8988T (cell line): ENCODE data around the gene STEAP1B.

Experiments
- DNase-seq: peaks from one replicate; pipeline ENCODE4 v3.0.0; 2011

STEAP1B gene

DNA sequence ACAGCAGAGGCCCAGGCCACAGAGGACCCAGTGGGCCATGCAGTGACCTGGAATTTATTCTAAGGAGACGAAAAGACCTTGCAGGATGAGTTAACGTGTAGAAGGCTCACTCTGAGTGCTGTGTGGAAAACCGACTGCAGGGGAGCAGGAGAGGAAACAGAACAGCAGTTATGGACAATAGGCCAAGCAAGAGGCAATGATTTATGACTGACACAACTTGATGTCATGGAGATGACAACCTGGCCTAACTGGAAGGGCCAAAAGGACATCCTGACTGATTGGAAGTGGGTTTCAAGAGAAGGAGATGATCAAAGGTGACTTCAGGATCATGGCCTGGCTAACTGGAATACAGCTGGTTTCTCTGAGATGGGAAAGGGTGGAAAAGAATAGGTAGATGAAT, 72.9 kb downstream of the STEAP1B start:
- DNase-seq: no peak

DNA sequence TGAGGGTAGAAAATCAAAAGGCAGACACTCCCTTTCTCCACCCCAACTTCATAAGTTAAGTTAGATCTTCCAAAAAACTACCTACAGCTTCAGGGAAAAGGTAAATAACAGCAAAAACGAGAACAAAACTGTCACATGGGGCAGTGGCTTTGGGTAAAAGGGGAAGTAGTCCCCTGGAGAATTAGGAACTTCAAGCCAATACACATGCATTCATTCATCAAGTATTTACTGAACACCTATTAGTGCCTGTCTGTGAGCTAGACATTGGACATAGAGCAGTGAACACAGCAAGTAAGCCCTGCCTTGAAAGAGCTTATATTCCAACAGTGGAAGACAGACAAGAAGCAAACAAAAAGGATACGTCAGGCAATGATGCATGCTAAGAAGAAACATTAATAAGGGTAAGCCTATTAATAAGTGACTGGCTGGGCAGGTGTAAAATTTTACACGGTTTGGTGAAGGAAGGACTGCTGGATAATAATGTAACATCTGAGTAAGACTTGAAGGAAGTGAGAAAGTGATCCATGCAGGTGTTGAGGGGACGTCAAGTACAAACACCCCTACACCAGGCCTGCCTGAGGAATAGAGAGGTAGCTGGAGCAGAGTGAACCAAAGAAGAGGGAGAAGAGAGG, 73.4 kb downstream of the STEAP1B start:
- DNase-seq: no peak

DNA sequence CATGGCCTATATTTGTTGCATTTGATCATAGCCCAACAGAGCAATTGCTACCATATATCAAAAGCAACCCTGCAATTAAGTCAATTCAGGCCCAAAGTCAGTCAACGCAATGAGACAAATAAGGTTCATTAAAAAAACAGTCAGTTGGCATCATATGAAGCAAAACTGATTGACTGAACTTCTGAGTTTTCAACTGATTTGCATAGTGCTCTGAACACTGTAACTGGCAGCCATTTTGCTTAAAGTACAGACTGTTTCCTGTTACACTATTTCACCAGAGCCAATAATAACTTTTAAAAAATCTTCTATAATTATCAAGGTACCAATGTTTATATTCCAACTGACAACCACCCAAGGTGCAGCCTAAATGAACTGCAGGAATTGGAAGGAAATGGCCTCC, 74.6 kb downstream of the STEAP1B start:
- DNase-seq: no peak

DNA sequence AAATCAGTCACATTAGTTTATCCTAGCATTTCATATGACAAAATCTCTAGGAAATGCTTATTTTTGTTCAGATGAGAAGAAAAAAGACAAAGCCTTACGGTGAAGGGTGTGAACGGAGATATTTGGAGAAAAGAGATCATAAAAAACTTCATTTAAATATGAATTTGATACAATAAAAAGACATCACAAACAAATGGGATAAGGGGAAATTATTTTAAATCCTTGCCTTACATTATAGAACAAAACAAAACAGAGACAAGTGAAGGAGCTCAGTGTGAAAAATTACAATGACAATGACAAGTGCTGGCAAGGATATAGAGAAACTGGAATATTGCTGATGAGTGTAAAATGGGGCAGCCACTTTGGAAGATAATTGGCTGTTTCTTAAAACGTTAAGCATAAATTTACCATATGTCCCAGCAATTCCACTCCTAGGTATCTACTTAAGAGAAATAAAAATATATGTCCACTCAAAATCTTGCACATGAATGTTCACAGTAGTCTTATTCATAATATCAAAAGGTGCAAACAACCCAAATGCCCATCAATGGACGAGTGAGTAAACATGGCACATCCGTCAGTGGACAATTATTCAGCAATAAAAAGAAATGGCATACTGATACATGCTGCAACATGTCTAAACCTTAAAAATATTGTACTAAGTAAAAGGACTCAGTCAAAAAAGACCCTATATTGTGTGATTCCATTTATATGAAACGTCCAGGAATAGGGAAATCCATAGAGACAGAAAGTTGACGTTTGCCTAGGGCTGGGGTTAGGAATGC, 77.0 kb downstream of the STEAP1B start:
- DNase-seq: no peak

DNA sequence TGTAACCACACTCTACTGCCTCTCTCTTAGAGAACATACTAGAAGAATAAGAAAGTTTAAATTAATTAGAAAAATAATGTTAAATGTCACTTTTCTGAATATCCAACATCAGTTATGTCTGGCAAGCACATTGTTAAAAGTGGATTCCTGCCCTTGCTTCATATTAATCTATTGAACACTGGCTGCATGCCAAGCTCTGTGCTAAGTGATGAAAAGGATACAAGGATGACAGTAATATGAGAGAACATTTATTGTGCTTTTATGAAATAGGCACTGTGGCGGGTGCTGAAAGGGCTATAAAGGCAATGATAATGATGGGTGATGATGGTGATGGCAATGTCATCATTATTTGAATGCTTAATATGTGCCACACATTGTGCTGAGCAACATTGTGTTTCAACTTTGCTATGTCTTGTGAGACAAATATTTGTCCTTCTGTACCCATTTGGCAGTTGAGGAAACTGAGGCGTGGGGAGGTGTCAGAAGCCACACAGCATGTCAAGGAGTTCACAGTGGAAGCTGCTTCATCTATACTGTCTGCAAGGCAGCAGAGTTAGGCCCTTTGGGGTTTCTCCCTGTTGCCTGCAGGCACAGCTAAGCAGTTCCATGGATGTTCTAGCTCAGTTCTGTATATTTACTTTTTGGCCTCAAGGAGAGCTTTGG, 78.9 kb downstream of the STEAP1B start:
- no peak for DNase-seq

DNA sequence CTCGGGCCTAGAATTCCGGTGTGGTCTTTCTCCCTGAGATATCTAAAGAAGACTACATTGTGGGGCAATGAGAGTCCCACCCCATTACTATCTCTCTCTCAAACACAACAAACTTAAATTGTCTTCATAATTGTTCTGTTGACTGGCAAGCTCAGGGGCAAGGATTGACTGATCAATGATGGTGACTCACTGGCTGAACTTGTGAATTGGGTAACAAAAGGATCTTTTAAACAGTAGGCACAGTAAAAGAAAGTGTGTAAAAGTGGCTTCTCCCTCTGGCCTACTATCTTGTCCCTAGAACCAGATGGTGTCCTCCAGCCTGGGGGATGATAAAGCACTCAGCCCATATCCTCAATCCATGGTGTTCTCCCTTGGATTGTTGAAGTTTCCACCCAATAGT, 80.0 kb downstream of the STEAP1B start:
- DNase-seq: no peak

DNA sequence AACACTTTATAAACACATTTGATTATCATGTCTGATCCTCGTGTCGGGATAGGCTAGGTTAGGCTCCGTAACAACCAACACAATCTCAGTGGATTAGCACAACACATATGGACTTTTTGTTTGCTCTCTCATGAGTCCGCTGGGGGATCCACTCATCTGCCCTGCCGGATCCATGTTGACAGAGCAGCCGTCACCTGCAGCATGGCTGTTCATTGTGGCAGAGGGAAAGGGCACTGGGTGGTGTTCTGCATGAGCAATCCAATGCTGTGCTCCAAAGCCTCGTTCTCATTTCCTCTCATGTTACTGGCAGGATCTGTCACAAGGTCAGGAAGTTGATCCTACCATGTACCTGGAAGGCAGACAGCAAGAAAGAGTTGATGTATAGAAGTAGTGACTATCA, 80.5 kb downstream of the STEAP1B start:
- DNase-seq: no peak

DNA sequence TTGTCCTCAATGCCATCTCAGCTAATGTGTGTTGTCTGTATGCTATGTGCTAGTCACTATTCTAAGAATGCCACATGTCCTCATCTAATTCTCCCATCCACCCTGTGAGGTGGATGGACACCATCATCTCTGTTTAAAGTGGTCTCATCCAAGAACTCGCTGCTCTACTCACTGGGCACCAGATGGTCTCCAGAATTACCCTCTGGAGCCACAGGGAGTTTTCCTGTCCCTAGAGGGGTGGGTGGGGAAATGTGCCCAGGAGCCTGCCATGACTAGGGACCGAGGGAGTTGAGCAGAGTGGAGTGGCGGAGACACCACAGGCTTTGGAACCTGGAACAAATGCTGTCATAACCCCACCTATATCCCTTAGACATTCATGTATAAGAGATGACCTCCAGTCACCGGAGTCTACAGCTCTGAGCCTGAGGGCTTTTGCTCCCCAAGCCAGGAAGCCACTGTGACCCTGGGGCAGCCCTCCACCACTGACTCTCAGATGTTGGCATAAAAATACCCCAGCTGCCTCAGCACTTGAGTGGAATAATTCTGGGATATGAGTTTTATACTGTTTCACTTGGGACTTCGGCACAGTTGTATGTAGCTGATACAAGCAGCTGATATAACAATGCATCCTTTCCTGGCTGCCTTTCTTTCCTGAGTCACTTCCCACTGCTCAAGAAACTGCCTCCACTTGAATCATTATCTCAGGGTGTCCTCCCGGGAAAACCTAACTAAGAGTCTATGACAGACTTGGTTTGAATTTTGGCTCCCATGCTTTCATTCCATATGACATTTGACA, 81.5 kb downstream of the STEAP1B start:
- no peak for DNase-seq

DNA sequence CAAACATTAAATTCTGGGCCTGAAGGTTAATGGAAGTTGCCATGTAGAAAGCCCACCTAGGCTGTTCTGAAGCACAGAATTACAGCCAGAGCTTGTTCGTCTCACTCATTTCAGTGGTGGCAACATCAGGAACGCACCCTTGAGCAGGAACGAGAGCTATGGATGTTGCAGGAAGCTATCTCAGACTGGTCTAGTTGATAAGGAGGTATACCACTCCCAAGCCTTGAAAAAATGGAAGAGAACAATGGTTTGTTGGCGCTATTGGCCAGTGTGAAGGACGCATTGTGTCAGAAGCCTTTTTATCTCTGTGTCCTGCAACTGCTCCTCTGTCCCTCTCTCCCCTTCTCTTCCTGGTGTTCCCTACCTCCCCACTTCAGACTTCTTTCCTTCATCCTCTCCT, 82.1 kb downstream of the STEAP1B start:
- no peak for DNase-seq

DNA sequence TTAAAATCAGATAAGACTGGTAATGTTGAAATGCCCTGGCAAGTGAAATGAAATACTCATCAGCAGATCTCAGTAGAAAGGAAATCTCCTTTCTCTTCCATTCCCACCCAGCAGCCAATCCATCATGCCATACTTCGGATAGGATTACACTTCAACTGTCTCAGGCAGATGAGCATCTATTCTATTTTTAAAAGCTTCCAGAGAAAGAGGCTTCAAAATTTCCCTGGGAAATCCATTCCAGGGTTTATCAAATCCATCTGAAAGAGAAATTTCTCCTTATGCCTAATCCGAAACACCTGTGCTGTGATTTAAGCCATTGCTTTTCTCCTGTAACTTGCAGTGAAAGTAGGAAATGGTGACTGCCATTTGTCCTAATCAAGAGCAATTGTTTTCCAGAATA, 82.6 kb downstream of the STEAP1B start:
- DNase-seq: no peak

DNA sequence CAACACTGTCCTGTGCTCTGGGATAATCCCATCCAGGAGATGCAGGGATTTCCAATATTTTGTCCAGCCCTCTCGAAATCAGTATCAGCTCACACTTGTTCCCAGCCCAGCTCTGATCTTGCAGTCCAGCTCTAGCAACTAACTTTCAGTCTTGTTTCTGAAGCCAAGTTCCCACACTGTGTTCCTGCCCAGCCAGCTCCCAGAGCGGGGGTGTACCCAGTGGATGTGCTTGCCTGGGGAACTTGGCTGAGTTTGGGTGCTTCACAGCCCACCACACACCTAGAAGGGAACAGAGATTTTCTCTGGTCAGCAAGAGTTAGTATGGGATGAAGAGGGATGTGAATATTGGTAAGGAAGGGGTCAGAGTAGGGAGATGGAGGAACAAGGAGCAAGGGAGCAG, 85.6 kb downstream of the STEAP1B start:
- DNase-seq: no peak

DNA sequence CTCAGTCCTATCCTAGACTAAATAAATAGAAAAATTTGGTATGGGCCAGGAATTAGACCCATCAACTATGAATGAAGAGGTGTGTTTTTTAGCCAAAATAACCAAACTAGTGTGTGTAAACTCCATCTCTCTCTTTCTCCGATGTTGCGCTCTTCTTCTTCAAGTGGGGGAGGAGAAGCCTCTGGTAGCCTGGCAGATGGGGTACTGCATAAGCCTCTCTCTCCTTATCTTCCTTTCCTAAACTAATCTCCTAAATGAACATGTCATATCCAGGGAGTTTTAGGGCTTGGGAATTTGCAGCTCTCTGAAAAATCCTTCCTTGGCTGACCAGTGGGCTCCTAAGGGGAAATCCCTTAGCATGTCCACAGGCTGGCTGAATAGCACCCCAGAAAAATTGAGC, 86.8 kb downstream of the STEAP1B start:
- DNase-seq: no peak

DNA sequence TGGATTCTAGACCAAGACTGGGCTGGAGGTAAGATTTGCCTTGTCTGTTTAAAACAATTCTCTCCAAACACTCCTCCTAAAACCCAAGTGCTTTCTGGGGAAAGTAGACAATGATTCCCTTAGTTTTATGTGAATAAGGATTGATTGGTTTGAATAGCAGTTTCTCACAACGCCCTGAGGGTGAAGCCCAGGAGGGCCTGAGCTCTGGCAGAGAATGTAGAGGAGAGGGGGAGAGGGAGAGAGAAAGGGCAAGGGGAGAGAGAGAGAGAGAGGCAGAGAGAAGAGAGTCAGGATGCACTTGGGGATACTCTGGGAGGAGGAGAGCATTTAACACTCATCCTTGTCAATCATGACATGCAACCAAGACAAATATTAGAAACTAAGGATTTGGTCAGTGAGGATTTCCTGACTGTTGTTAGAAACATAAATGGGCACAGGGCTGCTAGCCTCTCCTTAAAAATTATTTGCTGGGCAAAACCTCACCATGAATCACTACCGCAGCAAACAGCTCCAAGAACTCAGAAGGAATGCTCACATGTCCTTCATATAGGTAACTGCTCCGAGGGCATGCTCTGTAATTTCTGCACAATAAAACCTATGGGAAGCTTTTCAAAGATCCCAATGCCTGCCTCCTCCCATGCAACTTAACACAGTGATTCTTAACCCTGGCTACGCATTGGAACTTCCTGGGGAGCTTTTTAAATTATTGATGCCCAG, 87.9 kb downstream of the STEAP1B start:
- DNase-seq: no peak

DNA sequence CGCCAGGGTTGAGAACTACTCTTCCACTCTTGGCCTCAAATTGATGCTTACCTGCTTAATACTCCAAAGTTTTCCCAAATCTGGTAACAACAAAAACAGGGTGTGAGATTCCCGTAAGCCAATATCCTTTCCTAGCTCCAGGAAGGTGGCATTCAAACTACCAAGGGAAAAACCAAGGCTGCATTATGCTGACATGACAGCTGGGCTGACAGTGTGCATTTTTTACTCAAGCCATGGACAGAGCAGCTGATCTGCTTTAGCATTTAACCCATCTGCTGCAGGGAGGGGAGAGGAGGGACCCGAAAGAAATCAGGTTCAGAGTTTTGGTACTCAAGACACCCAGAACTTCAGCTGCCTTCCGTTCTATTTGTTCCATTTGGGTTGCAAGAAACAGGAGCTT, 93.3 kb downstream of the STEAP1B start:
- DNase-seq: no peak

DNA sequence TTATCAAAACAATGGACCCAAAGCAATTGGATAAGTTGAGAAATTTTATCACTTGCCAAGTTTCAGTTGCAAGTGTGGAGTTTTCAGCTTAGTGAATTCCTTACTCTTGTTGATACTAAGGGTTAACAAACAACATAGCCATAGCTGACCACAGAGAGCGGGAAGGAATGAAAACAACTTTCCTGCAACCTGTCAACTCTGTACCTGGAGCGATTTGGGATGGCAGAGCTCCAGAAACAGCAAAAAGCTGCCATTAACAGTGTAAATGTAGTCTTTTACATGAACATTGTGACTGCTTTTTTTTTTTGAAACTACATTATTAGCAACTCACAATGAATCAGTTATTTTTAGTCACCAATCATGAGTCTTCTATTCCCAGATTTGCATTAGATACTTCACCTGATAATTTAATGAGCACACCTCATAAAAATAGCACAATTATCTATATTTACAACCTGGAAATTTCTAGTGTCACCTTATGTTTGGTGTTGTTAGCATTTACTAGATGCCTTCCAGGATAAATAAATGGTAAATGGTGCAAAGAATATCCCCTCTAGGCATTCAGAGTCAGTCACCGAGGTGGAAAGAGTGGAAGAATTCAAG, 95.5 kb downstream of the STEAP1B start:
- no peak for DNase-seq

DNA sequence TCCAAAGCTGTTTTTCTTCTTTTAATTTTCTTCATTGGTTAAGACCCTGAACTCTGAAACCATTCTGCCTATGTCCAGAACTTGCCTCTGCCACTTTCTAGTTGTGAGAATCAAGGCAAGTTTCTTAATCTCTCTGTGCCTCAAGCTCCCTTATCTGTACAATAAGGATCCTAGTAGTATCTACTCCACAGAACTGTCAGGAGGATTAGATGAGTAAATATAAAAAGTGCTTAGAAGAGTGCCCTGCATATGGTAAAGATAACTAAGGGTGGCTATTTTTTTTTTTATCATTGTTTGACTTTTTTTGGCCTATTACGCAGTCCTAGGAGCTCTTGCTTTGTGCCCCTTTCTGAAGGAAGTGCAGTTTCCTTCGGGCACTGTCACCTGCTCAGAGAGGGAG, 96.6 kb downstream of the STEAP1B start:
- DNase-seq: no peak

DNA sequence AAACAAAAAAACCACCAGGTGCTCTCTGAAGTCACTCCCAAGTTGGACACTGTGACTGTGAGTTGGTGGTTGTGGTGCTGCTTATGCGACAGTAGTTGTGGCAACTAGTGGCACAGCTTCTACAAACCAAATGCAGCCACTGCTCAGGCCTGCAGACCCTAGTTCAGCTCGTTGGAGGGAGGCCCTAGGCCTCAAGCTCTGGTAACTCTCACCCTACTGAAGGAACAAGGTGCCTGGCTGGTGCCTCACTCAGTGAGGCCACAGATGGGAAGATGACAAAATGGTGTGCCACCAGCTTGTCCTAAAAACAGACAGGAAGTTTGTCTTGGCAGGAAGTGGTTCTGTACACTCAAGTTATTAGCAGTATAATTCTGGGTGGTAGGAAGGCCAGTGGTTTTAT, 97.7 kb downstream of the STEAP1B start:
- no peak for DNase-seq

DNA sequence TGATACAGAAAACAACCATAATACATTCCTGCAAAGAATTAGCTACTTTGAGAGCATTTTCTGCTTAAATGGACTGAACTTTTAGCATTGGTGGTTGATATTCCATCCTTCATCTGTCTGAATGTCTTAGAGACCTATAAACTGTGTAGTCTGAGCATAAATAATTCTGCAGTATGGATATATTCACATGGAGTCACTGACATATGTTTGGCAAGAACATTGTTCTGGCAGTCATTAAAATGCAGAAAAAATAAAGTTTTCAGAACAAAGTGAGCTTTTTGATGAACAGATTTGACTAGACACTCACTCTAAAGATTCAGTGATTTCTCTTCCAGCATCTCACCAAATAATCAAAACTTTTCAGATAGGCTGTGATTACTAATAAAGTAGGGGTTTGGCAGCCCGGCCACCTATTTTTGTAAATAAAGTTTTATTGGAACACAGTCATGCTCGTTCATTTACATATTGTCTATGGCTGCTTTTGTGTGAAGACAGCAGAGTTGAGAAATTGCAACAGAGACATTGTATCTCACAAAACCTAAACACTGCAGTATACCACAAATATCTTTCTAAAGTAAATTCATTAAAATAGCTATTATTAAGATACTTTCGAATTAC, 98.9 kb downstream of the STEAP1B start:
- no peak for DNase-seq

DNA sequence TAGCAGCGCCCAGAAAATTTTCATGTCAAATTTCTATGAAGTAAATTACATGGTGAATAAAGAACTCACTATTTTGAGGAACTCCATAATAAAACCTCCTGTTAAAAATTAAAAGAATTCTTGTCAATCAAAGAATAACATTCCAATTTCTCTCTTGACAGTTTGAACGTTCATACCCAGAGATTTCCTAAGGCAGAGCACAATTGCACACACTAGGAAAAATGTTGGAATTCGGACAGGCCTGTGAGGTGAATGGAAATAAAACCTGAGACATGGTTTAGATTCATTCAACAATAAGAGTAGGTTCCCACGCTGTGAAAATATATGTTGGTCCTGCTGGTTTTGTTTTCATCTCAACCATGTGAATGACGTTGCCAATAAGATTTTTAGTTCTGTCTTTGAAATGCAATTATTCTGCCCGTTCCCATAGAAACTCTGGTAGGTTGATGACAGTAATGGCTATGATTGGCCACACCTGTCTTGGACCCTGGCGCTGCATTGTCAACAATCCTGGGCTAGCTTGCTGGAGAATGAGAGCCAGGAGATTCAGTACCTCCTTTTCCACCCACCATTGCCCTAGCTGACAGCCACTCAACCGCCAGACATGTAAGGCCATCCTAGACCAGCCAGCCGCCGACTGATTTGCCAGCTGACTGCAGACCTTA, 99.7 kb downstream of the STEAP1B start:
- DNase-seq: no peak

DNA sequence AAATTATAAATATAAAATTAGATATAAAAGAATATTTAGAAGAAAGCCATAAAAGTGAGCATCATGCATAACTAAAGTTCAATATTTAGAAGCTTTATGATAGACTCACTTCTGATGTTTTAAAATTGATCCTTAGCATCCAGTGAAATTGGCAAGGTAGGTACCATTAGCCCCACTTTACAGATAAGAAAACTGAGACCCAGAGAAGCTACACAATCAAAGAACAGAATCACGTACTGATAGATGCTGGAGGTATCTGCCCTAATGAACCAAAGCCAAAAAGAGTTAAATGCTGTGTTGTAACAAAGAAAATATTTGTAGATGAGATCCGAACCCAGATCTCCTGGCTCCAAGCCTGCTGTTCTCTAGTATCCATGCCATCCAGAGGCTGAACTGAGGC, 100.4 kb downstream of the STEAP1B start:
- no peak for DNase-seq

DNA sequence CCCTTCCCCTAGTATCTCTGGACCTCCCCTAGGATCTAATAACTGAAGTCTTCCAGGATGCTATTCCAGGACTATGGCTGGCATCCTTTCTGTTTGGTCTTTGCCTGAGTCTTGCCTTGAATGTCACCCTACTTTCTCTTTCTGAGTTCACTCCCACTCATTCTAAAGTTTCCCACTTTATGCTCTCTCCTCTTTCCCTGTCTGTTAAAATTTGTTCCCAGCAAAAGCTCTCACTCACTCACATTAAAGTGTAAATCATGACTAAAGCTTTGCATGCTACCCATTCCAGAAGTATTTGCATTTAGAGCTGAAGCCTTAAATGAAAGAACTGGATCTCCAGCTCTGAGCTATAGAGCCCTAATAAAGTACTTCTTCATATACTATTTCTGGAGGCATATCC, 100.9 kb downstream of the STEAP1B start:
- DNase-seq: no peak
